GM18858 (cell line): ENCODE measurements around the gene MREG.
A peak's percentile ranks its signal among the peaks of the same experiment; 100 is the strongest.

Experiments
- ATAC-seq: cut with Tn5 transposase; IDR thresholded peaks from one replicate; pipeline ENCODE4 v1.9.1; 2021; ENCODE audit not compliant: unreplicated experiment

MREG gene, protein sequence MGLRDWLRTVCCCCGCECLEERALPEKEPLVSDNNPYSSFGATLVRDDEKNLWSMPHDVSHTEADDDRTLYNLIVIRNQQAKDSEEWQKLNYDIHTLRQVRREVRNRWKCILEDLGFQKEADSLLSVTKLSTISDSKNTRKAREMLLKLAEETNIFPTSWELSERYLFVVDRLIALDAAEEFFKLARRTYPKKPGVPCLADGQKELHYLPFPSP

DNA sequence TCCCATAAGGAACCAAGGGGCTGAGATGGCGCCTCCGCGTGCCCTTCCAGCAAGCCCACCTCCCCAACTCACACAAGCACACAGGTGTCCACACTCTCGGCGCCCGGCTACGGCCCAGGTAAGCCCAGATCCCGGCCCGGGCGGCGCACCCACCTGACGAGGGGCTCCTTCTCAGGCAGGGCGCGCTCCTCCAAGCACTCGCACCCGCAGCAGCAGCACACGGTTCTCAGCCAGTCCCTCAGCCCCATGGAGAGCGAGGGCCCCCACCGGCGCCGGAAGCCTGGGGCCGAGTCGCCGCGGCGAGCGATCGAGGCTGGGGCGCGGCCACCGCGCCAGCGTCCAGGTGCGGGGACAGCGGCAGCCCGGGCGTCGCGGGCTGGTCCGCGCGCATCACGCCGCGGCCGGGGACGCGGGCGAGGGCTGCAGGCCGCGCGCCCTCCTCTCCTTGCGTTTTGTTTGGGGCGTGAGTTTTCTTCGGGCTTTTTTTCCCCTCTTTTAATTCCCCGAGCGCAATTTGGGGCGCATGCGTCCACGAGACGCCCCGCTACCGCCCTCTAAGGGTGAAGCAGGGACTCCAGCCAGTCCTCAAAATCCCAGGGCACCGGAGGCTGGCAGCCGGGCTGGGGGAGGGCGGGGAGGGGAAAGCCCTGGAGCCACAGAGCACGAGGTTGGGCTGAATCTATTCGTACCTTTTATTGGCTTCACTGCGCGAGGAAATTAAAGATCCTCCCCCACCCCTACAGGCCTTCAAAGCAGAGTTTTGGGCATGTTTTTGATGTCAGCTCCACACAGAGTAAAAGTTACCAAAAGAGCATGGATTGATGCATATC lies at the start of gene MREG:
MREG (minus strand) TSS at position 472 of the 830 bp plus-strand sequence; CDS start at position 248, 224 bp downstream.
- ATAC-seq = peak; percentile 31

DNA sequence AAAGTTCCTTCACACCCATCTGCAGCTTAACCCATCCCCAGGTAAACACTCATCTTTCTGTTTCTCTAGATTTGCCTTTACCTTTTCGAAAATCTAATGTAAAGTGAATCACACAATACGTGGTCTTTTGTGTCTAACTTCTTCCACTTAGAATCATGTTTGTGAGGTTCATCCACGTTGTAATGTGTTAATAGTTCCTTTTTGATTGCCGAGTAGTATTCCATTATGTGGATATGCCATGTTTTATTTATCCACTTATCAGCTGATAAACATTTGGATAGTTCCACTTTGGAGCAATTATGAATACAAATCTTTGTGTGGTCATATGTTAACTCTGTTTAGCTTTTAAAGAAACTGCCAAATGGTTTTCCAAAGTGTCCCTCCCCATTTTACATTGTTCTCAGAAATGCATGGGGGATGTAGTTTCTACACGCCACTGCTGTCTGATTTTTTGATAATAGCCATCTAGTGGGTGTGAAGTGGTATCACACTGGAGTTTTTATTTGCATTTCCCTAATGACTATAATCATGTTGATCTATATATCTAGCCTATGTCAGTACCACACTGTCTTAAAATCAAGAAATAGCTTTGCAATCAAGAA lies 46.0 kb upstream of the MREG start:
- no peak for ATAC-seq

DNA sequence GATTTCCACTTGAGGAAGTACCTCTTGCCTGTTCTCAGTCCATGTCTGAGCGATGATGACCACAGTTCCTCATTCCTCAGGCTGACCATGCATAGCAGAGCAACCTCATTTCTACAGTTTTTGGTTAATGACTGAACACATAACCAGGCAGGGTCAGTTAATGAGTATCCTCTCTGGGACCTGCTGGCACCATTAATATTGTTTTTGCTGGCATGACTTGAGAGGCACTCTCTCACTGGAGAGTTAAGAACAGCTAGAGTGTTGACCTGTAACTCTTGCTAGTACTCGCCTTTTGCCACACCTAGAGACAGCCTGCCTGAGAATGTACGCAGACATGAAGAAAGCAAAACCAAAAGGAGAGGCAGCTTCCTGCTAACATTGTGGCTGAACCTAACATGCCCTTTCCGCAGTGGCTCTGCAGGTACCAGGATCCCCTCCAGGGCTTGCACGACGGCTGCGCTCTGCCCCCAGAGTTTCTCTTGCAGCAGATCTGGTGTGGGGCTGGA lies 44.4 kb upstream of the MREG start:
- peak; percentile 75 for ATAC-seq

DNA sequence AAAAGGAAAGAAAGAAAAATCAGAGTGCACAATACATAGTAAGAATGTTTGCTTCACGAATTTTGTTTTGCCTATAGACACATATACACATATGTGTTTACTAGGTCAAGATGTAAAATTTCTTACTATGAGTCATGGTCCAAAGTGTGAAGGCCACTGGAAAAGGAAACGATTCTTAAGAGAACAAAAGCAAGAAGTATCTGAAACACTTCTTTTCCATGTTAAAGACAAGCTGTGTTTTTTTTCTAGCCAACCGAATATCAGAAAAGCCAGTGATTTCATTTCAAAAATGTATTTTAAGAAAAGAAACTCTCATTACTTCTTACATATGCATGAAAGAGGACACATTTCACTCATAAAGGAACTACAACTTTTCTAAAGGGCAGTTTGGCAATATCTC lies 43.4 kb upstream of the MREG start:
- peak; percentile 49 for ATAC-seq

DNA sequence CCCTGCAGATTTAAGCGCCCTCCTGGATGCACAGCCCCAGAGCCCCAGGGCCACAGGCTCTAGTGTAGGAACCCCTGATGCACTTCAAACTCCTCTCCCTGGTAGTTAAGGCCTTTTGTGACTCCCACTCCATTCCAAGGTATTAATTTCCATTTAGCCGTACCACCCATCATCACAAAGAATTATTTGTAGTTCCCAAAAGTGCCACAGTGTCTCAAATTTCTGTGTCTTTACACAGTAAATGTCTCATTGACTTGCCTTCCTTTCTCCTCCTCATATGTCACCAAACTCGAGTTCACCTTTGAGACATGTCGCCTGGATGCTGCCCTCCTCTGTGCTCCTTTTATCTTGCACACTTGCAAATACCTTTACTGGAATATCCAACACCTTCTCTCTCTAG lies 42.3 kb upstream of the MREG start:
- ATAC-seq = no peak

DNA sequence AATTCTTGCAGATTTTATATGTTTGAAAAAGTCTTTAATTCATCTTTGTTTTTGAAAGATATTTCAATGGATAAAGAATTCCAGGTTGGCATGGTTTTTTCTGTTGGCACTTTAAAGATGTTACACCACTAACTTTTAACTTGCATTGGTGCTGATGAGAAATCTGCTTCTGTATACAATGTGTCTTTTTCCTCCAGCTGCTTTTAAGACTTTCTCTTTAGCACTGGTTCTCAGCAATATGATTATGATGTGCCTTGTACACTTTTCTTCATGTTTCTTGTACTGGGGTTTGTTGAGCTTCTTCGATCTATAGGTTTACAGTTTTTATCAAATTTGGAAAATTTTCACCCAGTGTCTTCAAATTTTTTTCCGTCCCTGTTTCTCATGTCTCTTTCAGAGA lies 39.1 kb upstream of the MREG start:
- no peak for ATAC-seq

DNA sequence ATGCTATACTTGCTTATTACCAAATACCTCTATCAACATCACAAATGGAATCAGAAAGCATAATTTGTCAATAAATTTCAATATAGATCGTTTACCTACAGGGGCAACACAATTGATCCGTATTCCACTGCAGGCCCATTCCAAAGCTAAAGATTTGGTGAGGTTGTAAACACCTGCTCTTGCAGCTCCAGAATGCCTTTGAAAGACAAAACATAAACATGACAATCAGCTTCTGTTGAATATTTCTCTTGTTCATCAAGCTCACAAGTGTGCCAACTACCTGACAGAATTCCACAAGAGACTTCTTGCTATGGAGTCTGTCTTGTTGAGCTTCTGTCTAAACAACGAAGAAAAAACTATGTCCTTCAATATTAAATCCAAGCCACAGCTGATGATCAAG lies 38.0 kb upstream of the MREG start:
- ATAC-seq = no peak

DNA sequence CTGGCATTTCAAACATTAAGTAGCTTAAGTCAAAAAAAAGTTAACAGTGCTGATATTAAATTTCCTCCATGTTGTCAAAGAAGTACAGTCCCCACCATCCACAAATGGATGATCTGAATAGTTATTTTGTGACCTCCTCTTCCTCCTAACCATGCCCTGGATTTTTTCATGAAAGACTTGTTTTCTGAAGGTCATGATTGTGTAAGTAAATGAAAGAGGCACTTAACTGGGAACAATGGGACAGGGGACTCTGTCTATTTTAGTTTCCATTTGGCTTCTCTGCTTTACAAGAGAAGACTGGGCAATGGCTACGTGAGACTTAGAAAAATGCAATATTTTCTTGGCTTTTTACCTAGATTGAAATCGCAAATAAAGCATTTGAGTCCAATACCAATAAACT lies 36.1 kb upstream of the MREG start:
- ATAC-seq = no peak

DNA sequence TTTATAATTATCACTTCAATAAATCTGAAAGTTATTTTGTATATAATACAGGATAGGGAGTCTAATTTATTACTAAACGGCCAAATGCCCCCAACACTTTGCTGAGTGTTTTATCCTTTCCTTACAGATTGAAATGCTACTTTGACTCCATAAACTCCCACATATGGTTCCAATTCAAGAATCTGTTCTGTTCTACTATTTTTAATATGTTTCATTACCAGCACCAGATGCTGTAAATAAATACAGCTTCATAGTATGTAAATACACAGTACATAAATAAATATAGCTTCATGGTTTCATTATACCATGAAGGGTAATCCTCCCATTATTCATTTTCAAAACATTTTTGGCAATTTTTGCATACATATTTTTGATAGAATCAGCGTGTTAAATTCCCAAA lies 34.0 kb upstream of the MREG start:
- ATAC-seq = no peak

DNA sequence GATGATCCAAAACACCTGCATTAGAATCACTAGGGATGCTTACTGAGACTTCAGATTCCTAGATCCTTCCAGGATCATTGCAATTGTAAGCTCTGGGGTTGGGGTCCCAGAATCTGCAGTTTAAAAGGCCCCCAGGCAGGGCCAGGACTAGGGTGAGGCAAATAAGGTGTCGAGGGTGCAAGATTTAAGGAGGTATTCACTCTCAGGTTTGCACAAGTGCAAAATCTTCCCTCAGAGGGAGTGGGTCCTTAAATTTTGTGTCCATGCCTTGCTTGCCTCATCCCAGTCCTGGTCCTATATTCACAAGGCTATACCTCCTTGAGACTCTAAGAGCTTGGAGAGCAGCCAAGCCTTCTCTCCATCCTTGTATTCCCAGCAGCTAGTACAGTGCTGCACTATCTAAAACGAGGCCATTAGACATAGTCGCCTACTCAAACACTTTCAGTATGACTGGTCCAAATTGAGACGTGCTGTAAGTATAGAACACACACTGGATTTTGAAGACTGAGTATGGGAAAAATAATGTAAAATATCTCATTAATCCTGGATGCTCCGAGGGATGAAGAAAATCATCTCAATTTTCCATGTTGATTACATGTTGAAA lies 31.6 kb upstream of the MREG start:
- ATAC-seq = peak; percentile 97

DNA sequence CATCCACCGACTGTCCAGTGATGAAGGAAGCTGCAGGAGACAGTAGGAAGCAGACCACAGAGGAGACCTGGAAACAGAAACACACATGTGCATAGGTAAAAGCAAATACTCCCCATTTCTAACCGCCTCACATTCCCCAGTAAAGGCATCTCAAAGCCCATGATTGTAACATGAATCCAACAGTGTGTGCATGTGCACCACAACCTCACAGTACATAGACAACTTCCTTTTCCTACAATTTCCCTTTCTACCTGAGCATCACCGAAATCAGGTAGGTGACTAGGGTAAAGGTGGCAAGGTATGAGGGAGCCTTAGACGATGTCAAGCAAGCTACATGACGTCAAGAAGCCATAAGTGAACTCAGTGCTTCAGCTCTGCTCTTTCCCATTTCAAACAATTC lies 30.6 kb upstream of the MREG start:
- no peak for ATAC-seq

DNA sequence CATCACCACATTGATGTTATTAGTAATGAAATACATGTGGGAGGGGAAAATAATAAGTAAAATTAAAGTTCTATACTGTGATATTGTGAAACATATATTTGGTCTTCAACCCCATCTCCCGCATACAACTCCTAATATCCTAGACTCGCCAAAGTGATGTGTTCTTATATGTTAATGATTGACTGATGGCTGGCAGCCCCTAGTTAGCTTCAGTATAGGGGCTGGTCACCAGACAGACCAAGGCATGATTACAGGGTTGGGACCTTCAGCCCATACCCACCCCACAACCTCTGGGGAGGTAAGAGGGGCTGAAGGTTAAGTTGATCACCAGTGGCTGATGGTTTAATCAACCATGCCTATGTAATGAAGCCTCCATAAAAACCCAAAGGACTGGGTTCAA lies 28.1 kb upstream of the MREG start:
- ATAC-seq = no peak

DNA sequence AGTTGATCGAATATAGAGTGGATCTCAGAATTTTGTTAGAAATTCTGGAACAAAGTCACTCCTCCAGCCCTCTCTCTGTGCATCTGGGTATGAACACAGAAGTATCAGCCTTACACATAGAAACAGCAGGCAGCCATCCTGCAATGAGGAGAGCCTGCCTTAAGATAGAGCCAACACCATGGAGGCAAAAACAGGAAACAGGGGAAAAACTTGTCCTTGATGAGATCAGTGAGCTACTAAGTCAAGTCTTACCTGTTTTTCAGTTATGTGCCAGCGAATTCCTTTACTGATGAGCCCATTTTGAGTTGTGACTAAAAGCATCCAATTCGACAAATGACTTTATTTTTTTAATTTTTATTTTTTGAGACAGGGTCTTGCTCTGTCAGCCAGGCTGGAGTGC lies 26.6 kb upstream of the MREG start:
- ATAC-seq = no peak

DNA sequence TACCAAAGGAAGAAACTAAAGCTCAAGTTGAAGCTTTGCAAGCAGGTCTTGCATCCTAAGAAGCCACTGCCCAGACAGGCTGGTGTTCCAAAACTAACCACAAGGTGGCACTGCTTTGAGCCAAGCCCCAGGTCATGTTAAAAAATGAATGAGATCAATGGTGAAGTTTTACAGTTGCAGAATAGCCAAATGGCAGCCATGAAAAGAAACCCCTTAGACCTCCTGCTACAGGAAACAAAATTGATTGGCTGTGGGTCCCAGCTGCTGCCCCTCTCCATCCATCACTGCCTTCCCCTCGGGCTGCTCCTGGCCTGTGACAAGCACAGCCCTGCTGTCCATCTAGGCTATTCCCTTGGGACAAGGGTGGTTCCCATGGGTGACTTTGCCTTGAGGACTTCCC lies 20.7 kb upstream of the MREG start:
- no peak for ATAC-seq

DNA sequence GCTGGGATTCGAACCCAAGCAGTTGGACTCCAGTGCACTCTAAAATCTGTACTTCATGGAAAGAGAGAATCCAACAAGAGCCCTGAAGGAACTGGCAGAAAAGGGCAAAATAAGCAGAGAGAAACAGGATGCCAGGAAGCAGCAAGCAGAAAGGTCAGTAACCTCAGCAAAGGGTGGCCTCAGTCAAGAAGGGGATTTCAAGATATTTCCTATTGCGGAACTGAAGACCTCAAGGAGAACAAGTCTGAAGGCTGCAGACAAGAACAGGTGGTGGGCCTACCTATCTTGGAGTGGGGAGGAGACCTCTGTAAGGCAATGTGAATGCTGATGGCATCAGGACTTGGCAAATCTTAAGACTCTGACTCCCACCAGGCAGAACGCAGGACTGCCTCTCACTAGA lies 20.1 kb upstream of the MREG start:
- no peak for ATAC-seq

DNA sequence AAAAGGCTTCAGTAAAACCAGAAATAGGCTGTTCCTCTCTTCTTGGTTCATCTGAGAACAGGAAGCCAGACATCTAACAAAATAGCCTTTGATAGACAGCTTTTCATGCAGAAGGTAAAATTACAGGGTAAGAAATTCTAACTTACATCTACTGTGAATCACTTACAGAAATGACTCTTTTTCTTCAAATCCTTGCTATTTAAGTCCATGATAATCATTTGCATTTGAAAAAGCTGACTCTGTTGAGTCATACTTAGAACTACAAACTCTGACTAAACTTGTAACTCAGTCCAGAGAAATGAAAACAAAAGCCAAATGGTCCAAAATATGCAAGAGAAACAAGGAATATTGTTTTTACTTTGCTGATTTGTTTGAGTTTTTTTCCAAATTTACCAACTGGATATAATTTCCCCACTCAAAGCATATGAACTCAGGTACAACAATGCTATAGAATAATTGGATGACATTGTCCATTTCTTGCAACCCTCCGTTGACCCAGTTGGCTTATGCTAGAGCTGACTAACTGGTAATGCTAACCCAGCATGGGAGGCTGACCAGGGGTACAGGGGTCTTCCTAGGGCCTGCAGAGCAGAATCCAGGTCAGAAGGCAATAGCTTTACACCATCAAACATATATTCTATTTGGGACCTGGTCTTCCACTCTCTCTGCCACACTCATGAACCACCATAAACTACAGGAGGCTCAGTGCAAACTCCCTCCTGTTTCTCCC lies 18.8 kb upstream of the MREG start:
- ATAC-seq = peak; percentile 92

DNA sequence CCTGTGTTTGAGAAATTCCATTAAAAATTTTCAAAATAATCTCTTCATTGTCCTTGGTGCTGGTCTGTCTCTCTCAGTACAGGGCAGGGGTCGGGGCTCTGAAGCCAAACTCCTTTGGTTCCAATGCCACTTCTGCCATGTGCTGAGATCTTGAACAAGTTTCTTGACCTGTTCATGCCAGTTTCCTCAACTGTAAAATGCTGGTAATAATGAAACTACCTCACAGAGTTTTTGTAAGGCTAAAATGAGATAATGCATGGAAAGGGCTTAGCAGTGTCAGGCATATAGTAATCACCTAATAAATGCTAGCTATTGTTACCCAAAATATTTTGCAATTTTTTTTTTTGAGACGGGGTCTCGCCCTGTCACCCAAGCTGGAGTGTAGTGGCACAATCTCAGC lies 16.9 kb upstream of the MREG start:
- ATAC-seq = no peak

DNA sequence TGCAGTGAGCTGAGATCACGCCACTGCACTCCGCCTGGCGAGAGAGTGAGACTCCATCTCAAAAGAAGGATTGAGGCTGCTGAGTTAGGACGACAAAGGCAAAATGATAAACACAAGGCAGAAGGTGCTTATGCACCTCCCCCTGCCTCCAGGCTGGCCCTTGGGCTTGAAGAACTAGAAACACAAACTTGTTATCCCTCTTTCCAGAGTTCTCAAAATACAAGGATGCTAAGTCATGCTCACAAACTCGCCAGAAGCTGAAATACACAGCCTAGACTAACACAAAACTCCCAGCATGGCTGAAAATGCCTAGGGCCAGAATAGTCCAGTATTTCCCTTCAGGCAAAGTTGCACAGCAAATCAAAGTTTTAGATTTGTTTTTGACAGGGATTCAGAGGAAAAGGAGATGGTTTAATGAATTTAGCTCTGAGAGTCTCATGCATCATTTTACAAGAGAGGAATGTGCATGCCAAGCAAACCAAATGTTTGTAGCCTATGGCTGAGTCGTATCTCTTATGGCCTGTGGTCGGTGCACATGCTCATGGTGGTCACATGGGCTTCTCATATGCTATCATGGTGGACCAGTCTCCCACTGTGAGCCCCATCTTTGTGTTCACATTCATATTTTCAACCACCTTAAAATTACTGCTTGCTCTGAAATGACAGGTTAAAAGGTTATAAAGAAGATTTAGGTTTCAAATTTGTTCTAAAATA lies 16.2 kb upstream of the MREG start:
- no peak for ATAC-seq

DNA sequence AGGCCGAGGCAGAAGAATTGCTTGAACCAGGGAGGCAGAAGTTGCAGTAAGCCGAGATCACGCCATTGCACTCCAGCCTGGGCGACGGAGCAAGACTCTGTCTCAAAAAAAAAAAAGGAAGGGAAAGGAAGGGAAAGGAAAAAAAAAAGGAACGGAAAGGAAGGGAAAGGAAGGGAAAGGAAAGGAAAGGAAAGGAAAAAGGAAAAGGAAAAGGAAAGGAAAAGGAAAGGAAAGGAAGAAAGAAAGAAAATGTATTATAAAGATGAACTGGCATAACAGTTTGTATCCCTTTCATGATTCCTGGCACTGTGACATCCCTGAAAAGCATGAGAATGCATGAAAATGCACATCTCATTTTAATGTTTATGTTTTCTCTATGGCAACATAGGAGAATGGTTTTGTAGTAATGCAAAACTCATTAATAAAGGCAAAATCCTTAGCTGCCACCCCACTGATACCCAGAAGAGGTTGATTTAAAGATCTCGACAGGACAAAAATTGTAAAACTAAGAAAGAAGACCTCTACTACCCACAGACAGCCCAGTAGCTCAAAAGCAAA lies 11.5 kb upstream of the MREG start:
- no peak for ATAC-seq

DNA sequence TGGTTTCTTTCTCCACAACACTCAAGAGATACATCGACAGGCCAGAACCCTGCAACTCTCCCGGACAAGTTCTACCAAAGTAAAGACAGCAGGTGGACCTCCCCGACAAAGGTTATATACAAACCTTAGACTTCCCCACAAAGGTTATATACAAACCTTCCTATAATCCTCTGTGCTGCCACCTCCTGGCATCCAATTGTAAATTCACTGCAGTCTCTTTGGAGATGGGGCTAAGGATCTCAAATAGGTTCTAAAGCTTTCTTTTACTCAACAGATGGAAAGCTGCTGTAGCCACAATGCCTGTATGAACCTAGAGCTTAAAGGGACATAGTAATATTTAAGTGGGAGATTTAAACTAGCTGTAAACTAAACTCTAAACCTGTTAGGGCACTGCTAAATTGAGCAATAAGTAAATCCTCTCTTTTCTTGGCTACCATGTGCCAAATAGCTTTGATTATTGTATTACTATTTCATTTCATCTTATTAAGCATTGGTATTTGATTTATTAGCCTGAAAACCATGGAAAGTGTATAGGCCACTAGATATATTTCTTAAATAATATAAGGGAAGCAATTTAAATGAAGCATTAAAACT lies 9.8 kb upstream of the MREG start:
- peak; percentile 94 for ATAC-seq
